Measurements from ENCODE around the gene TMEM60.

Gene TMEM60, protein sequence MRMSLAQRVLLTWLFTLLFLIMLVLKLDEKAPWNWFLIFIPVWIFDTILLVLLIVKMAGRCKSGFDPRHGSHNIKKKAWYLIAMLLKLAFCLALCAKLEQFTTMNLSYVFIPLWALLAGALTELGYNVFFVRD

DNA sequence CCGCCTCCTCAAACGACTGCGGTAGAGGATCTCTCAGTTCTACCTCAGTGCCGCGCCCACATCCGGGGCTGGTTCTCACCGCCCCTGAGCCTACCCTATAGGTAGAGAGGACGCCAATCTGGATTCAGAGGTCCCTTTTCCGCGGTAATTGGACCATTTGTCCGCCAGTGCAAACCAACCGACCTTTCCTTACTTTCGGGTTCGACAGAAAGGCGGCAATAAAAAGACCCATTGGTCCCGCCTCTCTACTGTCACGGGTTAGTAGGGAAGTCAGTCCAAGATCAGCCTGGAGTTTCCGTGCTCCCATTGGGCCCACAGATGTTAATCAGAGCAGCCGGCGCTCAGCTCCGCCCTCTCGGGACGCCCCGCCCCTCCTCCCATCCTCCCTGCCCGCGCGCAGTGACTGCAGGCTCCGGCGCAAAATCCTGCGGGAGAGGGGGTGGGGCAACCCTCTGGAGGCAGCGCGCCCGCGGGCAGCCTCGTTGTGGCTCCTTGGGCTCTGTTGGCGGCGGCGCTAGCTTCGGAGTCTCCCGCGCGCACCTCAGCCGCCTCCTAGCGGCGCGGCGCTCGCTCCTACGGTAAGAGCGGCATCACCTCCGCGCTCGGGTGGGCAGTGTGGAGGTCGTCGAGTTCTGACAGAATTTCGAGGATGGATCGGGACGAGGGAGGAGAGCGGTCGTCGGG is at the start of gene TMEM60, which contains the start of gene PHTF2:
TSS of gene TMEM60 (minus strand) at position 41 of the 684 bp plus-strand sequence. CDS start 4,061 bp downstream, outside the sequence.
TSS of gene PHTF2 (plus strand) at position 380 of the 684 bp plus-strand sequence.
- H3K4me3 ChIP-seq (replicated peaks; ENCODE audit: low read depth, low read length): peak within 1 kb of the TSS; percentile 99
- peak; percentile 100 for DNase-seq (ENCODE audit: low read depth)
- TF ChIP-seq, protein P1, sequence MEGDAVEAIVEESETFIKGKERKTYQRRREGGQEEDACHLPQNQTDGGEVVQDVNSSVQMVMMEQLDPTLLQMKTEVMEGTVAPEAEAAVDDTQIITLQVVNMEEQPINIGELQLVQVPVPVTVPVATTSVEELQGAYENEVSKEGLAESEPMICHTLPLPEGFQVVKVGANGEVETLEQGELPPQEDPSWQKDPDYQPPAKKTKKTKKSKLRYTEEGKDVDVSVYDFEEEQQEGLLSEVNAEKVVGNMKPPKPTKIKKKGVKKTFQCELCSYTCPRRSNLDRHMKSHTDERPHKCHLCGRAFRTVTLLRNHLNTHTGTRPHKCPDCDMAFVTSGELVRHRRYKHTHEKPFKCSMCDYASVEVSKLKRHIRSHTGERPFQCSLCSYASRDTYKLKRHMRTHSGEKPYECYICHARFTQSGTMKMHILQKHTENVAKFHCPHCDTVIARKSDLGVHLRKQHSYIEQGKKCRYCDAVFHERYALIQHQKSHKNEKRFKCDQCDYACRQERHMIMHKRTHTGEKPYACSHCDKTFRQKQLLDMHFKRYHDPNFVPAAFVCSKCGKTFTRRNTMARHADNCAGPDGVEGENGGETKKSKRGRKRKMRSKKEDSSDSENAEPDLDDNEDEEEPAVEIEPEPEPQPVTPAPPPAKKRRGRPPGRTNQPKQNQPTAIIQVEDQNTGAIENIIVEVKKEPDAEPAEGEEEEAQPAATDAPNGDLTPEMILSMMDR (IDR thresholded peaks at IDR 0.05; ENCODE audit: low read length, missing control alignments): peak; percentile 41

- TF ChIP-seq, protein P1 (IDR thresholded peaks at IDR 0.05; ENCODE audit: low read length, missing control alignments): no peak
Measured at GRCh38 chr7:77846317-77847092, 48.3 kb upstream of the TMEM60 start.

GRCh38 chr7:77843194-77843593 is 45.0 kb upstream of the TMEM60 start:
- TF ChIP-seq, protein P1 (IDR thresholded peaks at IDR 0.05; ENCODE audit: low read length, missing control alignments): no peak
- no peak overlapping the region for H3K4me3 ChIP-seq (replicated peaks; ENCODE audit: low read depth, low read length)
- no peak for DNase-seq (ENCODE audit: low read depth)

More at GRCh38 chr7:77846317-77847092, 48.3 kb upstream of the TMEM60 start:
- no peak for DNase-seq (ENCODE audit: low read depth)
- no peak overlapping the region for H3K4me3 ChIP-seq (replicated peaks; ENCODE audit: low read depth, low read length)

GRCh38 chr7:77839919-77840318 is 41.7 kb upstream of the TMEM60 start:
- H3K4me3 ChIP-seq (replicated peaks; ENCODE audit: low read depth, low read length): no peak overlapping the region
- TF ChIP-seq, protein P1 (IDR thresholded peaks at IDR 0.05; ENCODE audit: low read length, missing control alignments): no peak
- no peak for DNase-seq (ENCODE audit: low read depth)

DNA sequence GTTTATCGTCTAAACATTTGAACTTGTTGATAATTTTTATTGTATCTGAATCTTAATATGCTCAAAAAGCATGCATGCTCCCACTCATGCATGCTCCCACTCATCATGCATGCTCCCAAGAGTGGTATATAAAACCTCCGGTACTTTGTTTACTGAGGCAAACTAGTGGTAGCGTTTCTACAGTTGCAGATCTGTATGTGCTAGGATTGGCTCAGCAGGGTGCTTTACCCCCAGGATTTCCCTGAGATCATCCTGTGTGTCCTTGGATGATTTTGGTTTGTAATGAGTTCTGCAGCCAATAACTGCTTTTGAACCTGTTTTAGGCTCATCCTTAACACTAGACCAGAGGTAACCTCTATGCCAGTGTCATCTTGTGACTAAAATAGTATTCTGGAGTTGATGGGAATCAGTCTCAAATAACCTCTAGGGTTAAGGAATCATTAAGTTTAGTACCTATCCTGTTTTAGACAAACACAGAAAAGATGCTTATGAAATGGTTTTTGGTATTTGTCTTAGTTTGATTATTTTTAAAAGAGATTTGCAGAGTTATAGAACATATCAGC is 40.8 kb upstream of the TMEM60 start:
- DNase-seq (ENCODE audit: low read depth): no peak
- TF ChIP-seq, protein P1 (IDR thresholded peaks at IDR 0.05; ENCODE audit: low read length, missing control alignments): no peak
- H3K4me3 ChIP-seq (replicated peaks; ENCODE audit: low read depth, low read length): no peak overlapping the region

DNA sequence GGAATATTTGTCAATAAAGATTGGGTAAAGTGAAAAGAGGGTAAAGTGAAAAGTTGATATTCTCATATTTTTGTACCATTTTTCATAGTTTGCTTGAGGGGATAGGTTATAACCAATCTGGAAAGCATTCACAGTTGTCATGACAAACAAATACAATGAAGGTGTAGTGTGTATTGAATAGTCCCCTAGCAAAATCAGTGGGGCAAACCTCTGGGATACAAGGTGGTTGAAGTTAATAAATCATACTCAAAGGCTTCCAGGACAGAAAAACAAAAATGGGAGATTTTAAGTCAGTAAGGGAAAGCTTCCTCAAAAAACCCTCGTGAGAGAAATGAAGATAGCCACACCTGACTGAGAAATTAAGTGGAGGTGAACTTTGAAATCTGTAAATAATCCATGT is 39.7 kb upstream of the TMEM60 start:
- DNase-seq (ENCODE audit: low read depth): no peak
- TF ChIP-seq, protein P1 (IDR thresholded peaks at IDR 0.05; ENCODE audit: low read length, missing control alignments): no peak
- no peak overlapping the region for H3K4me3 ChIP-seq (replicated peaks; ENCODE audit: low read depth, low read length)
